ENCODE data around the gene PCLO. TPM values are rescaled to one million over a fixed set of nuclear protein-coding genes. Genes with fewer than 3 reads are reported as not detected.

Gene PCLO
- polyA plus RNA-seq, 2 of the 4 experiments (the other 2 are of a cell fraction), result 0.41 to 1.1 TPM

- H3K4me1 ChIP-seq, result no peaks in the 10 kb centered on the region
- ATAC-seq (no peak), DNase-seq (ENCODE audit: low read depth in 1 of 2, low spot score in 1 of 2) (no peak), FAIRE-seq (no peak)
- TF ChIP-seq FOSL2 (IDR thresholded peaks at IDR 0.05) (no peak), FOSL2 (CRISPR knock-in tag; IDR thresholded peaks at IDR 0.05) (no peak), MAFK (IDR thresholded peaks at IDR 0.05; ENCODE audit: partially characterized antibody) (peak; percentile 90)
- CTCF ChIA-PET, result interaction anchor here (2.4 kb wide), 1 partner anchor 12 kb away, joined by 10 read pairs; no protein-coding TSS in a partner anchor
- H3K4me3 ChIP-seq, result no peak overlapping the region
- no peak overlapping the region for H3K4me2 ChIP-seq
- no peaks in the 10 kb centered on the region for H3K9me3 ChIP-seq
- 29% methylated on average over 2 of the region's 2 CpGs for WGBS (ENCODE audit: missing lambda C conversion rate)
- POLR2A ChIA-PET, result no interaction called here
- H3K27ac ChIP-seq, result no peak overlapping the region
Observed at GRCh38 chr7:82823073-82823472, 339.6 kb downstream of the PCLO start.

GRCh38 chr7:82821037-82821436 is 341.6 kb downstream of the PCLO start:
- FAIRE-seq, result no peak
- Histone ChIP-seq H3K9me3 (no peaks in the 10 kb centered on the region), H3K27ac (no peak overlapping the region), H3K4me3 (no peak overlapping the region), H3K4me2 (no peak overlapping the region), H3K4me1 (no peaks in the 10 kb centered on the region)
- DNase-seq (ENCODE audit: low read depth in 1 of 2, low spot score in 1 of 2), result no peak
- TF ChIP-seq FOSB (CRISPR knock-in tag; IDR thresholded peaks at IDR 0.05) (no peak), ATOH8 (CRISPR knock-in tag; IDR thresholded peaks at IDR 0.05; ENCODE audit: low read depth) (no peak), EHF (CRISPR knock-in tag; IDR thresholded peaks at IDR 0.05) (no peak), ELK1 (IDR thresholded peaks at IDR 0.05; ENCODE audit: low read depth, low read length) (no peak), RAD21 (conservative IDR thresholded peaks at IDR 0.05 in 1 of 2, IDR thresholded peaks at IDR 0.05 in 1 of 2) (no peak), CBX2 (IDR thresholded peaks at IDR 0.05; ENCODE audit: borderline replicate concordance, low read depth) (no peak)
- WGBS (ENCODE audit: missing lambda C conversion rate), result 78% methylated on average over 1 of the region's 1 CpG
- ATAC-seq, result no peak
- CTCF ChIA-PET, result interaction anchor here (1.6 kb wide), 1 partner anchor 10 kb away, joined by 7 read pairs; no protein-coding TSS in a partner anchor
- POLR2A ChIA-PET, result no interaction called here

GRCh38 chr7:82818171-82818570 is 344.5 kb downstream of the PCLO start:
- Histone ChIP-seq H3K9me3 (no peaks in the 10 kb centered on the region), H3K4me3 (no peak overlapping the region), H3K4me1 (no peaks in the 10 kb centered on the region), H3K27ac (no peak overlapping the region), H3K4me2 (no peak overlapping the region)
- ATAC-seq (no peak), FAIRE-seq (no peak), DNase-seq (ENCODE audit: low read depth in 1 of 2, low spot score in 1 of 2) (no peak)
- 75% methylated on average over 4 of the region's 4 CpGs for whole genome bisulfite sequencing (ENCODE audit: missing lambda C conversion rate)
- CTCF ChIA-PET, result interaction anchor here (0.6 to 1.3 kb wide), 2 partner anchors 10 to 78 kb away, joined by 3 read pairs; no protein-coding TSS in a partner anchor
- POLR2A ChIA-PET, result no interaction called here
- no peak for TF ChIP-seq CTCF (IDR thresholded peaks at IDR 0.05)
- TF ChIP-seq JUNB (IDR thresholded peaks at IDR 0.05), result no peak
- TF ChIP-seq NFE2L2 (conservative IDR thresholded peaks at IDR 0.05; ENCODE audit: low read length), result no peak
- no peak for TF ChIP-seq BHLHE40 (IDR thresholded peaks at IDR 0.05; ENCODE audit: low read depth, low read length)
- no peak for TF ChIP-seq MAX (IDR thresholded peaks at IDR 0.05)
- TF ChIP-seq KDM5A (IDR thresholded peaks at IDR 0.05), result no peak
- TF ChIP-seq EP300 (IDR thresholded peaks at IDR 0.05), result no peak
- TF ChIP-seq RNF2 (IDR thresholded peaks at IDR 0.05; ENCODE audit: borderline replicate concordance, low read depth), result no peak
- TF ChIP-seq PBX3 (IDR thresholded peaks at IDR 0.05), result no peak
- no peak for TF ChIP-seq RARB (CRISPR knock-in tag; IDR thresholded peaks at IDR 0.05)
- TF ChIP-seq ZC3H11A (IDR thresholded peaks at IDR 0.05), result no peak
- no peak for TF ChIP-seq FOSL2 (IDR thresholded peaks at IDR 0.05)
- TF ChIP-seq FOSL2 (CRISPR knock-in tag; IDR thresholded peaks at IDR 0.05), result no peak
- no peak for TF ChIP-seq POLR2AphosphoS2 (conservative IDR thresholded peaks at IDR 0.05; ENCODE audit: low read length)
- TF ChIP-seq HES2 (IDR thresholded peaks at IDR 0.05), result no peak
- no peak for TF ChIP-seq PHF8 (IDR thresholded peaks at IDR 0.05; ENCODE audit: borderline replicate concordance, low read depth)
- TF ChIP-seq HDAC2 (IDR thresholded peaks at IDR 0.05), result no peak

Data from A549 (cell line).